Type B pancreatic cell (in vitro differentiated cells): ENCODE results near the gene B3GNT9. TPM values are rescaled to one million over a fixed set of nuclear protein-coding genes. Genes with fewer than 3 reads are reported as not detected.
A peak's percentile ranks its signal among the peaks of the same experiment; 100 is the strongest.

Experiments
- DNase-seq: peaks from one replicate; pipeline ENCODE4 v3.0.0; 2021; ENCODE audit warnings: mixed read lengths; ENCODE audit not compliant: unreplicated experiment; ENCODE audit errors: extremely low spot score
- H3K27ac Mint-ChIP-seq: 2 replicates; pipeline ENCODE4 v1.8.0; 2021; ENCODE audit warnings: mild to moderate bottlenecking, mixed read lengths
- H3K27me3 Mint-ChIP-seq: 2 replicates; pipeline ENCODE4 v1.8.0; 2021; ENCODE audit warnings: mixed read lengths
- H3K36me3 Mint-ChIP-seq: 2 replicates; pipeline ENCODE4 v1.8.0; 2021; ENCODE audit warnings: mixed read lengths
- H3K4me1 Mint-ChIP-seq: one replicate; pipeline ENCODE4 v1.8.0; 2021; ENCODE audit warnings: mixed read lengths; ENCODE audit not compliant: unreplicated experiment
- H3K4me3 Mint-ChIP-seq: 2 replicates; pipeline ENCODE4 v1.8.0; 2021; ENCODE audit warnings: mild to moderate bottlenecking, mixed read lengths
- H3K9me3 Mint-ChIP-seq: 2 replicates; pipeline ENCODE4 v1.8.0; 2021; ENCODE audit warnings: mixed read lengths
- total RNA-seq: library from RNA; stranded (reverse); gene quantifications from 2 replicates; pipeline ENCODE4 v1.2.1, GENCODE V29; 2021; ENCODE audit warnings: low replicate concordance
- TF ChIP-seq, protein P1 (sequence below): fragments of 200-600 bp; sonication (generic); conservative IDR thresholded peaks from 2 replicates; pipeline ENCODE4 v1.5.0; 2021; ENCODE audit warnings: antibody characterized with exemption, mild to moderate bottlenecking

B3GNT9 gene
- total RNA-seq, 1 donor from 2014 or later = 11.0 TPM

GRCh38 chr16:67161595-67162058 lies 10.8 kb upstream of the B3GNT9 start:
- Mint-ChIP-seq H3K9me3 (no peaks in the 10 kb centered on the region), H3K36me3 (no peaks in the 10 kb centered on the region), H3K27ac (no peak overlapping the region), H3K4me1 (peaks cover 3% of the 10 kb centered on the region), H3K4me3 (no peak overlapping the region), H3K27me3 (peaks cover 83% of the 10 kb centered on the region)
- DNase-seq = no peak
- TF ChIP-seq, protein P1, sequence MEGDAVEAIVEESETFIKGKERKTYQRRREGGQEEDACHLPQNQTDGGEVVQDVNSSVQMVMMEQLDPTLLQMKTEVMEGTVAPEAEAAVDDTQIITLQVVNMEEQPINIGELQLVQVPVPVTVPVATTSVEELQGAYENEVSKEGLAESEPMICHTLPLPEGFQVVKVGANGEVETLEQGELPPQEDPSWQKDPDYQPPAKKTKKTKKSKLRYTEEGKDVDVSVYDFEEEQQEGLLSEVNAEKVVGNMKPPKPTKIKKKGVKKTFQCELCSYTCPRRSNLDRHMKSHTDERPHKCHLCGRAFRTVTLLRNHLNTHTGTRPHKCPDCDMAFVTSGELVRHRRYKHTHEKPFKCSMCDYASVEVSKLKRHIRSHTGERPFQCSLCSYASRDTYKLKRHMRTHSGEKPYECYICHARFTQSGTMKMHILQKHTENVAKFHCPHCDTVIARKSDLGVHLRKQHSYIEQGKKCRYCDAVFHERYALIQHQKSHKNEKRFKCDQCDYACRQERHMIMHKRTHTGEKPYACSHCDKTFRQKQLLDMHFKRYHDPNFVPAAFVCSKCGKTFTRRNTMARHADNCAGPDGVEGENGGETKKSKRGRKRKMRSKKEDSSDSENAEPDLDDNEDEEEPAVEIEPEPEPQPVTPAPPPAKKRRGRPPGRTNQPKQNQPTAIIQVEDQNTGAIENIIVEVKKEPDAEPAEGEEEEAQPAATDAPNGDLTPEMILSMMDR = no peak

DNA sequence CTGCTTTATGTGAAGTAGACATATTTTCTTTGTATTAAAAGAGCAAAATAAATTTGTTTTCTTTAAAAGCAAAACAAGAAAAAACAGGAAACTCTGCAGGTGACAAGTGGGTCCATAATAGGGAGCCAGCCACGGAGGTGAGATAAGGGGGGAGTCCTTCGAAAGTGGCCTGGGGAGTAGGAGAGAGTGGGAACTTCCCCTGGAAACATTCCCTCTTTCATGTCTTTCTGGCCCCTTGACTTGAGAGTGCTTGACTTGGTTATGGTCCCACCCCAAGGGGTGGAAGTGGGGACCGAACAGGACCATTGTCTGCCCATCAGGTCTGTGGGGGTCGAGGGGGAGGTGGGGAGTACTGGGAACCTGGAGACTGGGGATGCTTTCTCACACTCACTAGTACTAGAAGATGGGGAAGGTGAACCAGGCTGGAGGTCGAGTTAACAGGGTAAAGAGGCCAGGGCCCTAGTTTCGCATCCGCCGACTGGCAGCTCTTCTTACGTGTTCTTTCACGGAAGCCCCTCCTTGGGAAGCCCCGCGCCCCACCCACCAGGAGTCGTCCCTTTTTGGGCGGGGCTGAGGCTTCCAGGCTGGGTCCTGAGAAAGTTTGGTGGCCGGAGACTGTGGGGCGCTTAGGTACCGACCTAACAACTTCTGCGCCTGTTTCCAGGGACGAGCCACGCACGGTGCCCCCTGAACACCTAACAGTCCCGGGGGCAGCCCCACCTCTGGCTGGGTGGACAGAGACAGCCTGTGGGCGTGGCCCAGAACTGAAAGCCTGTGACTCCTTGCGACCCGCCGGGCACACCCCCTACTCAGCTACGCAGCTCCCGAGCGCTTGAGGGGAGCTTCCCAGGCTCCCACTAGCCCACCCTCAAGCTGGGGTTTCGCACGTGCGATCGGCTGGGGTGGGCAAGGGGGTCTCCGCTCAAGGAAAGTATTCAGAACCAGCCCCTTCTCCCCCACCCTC lies 8.1 kb upstream of the B3GNT9 start:
- no peak for DNase-seq
- H3K4me1 Mint-ChIP-seq = peaks cover 3% of the 10 kb centered on the region
- peak overlapping the region; percentile 62 for H3K27ac Mint-ChIP-seq
- TF ChIP-seq, protein P1 = no peak
- peak overlapping the region; percentile 83 for H3K4me3 Mint-ChIP-seq
- H3K9me3 Mint-ChIP-seq = no peaks in the 10 kb centered on the region
- H3K36me3 Mint-ChIP-seq = no peaks in the 10 kb centered on the region
- peaks cover 82% of the 10 kb centered on the region for H3K27me3 Mint-ChIP-seq

- no peaks in the 10 kb centered on the region for H3K36me3 Mint-ChIP-seq
- peaks cover 86% of the 10 kb centered on the region for H3K27me3 Mint-ChIP-seq
- H3K4me3 Mint-ChIP-seq = peak overlapping the region; percentile 83
- TF ChIP-seq, protein P1 = no peak
- peaks cover 3% of the 10 kb centered on the region for H3K4me1 Mint-ChIP-seq
- peak overlapping the region; percentile 23 for H3K27ac Mint-ChIP-seq
- no peaks in the 10 kb centered on the region for H3K9me3 Mint-ChIP-seq
- DNase-seq = no peak
Measured at GRCh38 chr16:67157892-67158635, 7.3 kb upstream of the B3GNT9 start.

DNA sequence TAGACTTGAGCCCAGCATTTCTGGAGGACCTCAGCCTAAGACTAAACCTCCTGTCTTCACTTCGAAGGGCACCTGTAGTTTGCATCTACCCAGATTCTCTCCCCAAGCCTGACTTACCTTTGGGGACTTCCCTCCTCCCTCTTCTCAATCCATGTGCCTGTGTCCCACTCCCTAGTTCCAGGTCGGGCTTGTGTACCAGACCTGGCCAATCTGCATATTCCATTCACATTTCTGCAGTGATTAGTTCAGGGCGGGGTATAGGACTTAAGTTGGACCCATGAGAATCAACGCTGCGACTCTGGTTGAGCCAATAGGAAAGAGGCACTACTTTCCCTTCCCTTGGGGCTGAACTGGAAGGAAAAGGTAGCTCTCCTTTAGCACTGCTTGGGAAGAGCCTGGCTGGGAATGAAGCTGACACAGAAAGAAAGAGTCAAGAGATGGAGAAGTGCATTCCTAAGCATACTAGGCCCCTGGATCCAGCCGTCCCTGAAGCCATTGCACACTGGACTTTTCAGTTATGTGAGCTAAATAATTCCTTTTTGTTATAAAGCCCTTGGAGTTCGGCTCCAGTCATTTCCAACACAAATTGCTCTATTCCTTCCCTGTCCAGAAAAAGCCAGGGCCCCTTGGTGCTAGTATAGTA lies 6.4 kb upstream of the B3GNT9 start:
- Mint-ChIP-seq H3K36me3 (no peaks in the 10 kb centered on the region), H3K27ac (peak overlapping the region; percentile 23), H3K4me1 (peaks cover 3% of the 10 kb centered on the region), H3K4me3 (peak overlapping the region; percentile 30), H3K27me3 (peaks cover 89% of the 10 kb centered on the region), H3K9me3 (no peaks in the 10 kb centered on the region)
- no peak for DNase-seq
- TF ChIP-seq, protein P1 = no peak

- Mint-ChIP-seq H3K9me3 (no peaks in the 10 kb centered on the region), H3K27ac (no peak overlapping the region), H3K36me3 (no peaks in the 10 kb centered on the region), H3K4me1 (peaks cover 3% of the 10 kb centered on the region), H3K4me3 (no peak overlapping the region), H3K27me3 (peaks cover 88% of the 10 kb centered on the region)
- TF ChIP-seq, protein P1 = no peak
- no peak for DNase-seq
Measured at GRCh38 chr16:67156143-67156844, 5.5 kb upstream of the B3GNT9 start.
